Measurements from ENCODE around the gene MORC3.

DNA sequence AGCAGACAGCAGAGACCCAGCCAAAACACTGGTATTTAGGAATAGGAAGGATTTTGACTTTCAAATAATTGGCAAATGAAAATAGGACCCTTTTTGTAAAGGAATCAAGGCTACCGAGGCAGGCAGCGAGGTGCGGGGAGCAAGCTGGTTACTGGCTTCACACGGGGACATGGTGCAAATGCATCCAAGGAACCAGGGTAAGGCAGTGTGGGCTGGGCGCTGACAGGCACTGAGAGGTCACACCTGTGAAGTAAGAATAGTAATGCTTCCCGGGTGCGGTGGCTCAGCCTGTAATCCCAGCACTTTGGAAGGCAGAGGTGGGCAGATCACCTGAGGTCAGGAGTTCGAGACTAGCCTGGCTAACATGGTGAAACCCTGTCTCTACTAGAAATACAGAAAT, 80.7 kb downstream of the MORC3 start:
- no peak for TF ChIP-seq POLR2A (IDR thresholded peaks at IDR 0.05)
- TF ChIP-seq, protein P1, sequence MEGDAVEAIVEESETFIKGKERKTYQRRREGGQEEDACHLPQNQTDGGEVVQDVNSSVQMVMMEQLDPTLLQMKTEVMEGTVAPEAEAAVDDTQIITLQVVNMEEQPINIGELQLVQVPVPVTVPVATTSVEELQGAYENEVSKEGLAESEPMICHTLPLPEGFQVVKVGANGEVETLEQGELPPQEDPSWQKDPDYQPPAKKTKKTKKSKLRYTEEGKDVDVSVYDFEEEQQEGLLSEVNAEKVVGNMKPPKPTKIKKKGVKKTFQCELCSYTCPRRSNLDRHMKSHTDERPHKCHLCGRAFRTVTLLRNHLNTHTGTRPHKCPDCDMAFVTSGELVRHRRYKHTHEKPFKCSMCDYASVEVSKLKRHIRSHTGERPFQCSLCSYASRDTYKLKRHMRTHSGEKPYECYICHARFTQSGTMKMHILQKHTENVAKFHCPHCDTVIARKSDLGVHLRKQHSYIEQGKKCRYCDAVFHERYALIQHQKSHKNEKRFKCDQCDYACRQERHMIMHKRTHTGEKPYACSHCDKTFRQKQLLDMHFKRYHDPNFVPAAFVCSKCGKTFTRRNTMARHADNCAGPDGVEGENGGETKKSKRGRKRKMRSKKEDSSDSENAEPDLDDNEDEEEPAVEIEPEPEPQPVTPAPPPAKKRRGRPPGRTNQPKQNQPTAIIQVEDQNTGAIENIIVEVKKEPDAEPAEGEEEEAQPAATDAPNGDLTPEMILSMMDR (IDR thresholded peaks at IDR 0.05) = no peak
